Neural progenitor cell (in vitro differentiated cells): Measurements from ENCODE around the gene SCN2A.

Experiments
- CTCF ChIP-seq: fragments of 200-600 bp; sonication (generic); IDR thresholded peaks from 2 replicates; pipeline ENCODE4 v1.5.1; 2017; ENCODE audit warnings: antibody characterized with exemption, mild to moderate bottlenecking
- EZH2 ChIP-seq: fragments of 200-600 bp; sonication (generic); IDR thresholded peaks from 2 replicates; pipeline ENCODE4 v1.6.1; 2017; ENCODE audit warnings: antibody characterized with exemption, mild to moderate bottlenecking, moderate library complexity

GRCh38 chr2:165208094-165208493, 31.1 kb upstream of the SCN2A start:
- TF ChIP-seq CTCF (no peak), EZH2 (no peak)
